Breast epithelium (tissue), 3 donors: ENCODE data around the gene SMARCAL1.

Source experiments
- POLR2A ChIP-seq: fragments of 450-650 bp; IDR thresholded peaks from one replicate; pipeline ENCODE4 v1.6.1; 2016; ENCODE audit warnings: antibody characterized with exemption, mild to moderate bottlenecking, moderate library complexity
- POLR2AphosphoS5 ChIP-seq, 3 donors: sonication (generic); formaldehyde crosslinking; IDR thresholded peaks; one replicate each; pipeline ENCODE4 v1.6.1; 2017; ENCODE audit warnings: antibody characterized with exemption in 3 of 3
- TF ChIP-seq, protein P1 (sequence below), 3 donors: fragments of 450-650 bp; IDR thresholded peaks; one replicate each; pipeline ENCODE4 v1.5.1; 2016 to 2017; ENCODE audit warnings: antibody characterized with exemption in 3 of 3, mild to moderate bottlenecking in 3 of 3, moderate library complexity in 3 of 3

DNA sequence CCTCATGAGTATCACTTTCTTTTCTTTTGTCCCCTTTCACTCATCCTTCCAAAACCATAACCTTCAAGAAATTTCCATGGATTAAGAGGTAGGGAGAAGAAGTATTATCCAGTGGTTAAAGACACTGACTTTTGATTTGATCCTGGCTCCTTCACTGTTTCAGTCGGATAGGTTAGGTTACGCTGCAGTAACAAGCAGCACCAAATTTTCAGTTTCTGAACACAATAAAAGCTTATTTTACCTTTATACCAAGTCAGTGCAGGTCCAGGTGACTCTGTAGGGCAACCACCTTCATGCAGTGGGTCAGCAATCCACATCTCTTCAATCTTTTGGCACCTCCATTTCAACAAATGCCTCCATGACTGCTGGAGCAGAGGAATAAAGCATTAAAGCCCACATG is 25.0 kb upstream of the SMARCAL1 start:
- TF ChIP-seq, protein P1, sequence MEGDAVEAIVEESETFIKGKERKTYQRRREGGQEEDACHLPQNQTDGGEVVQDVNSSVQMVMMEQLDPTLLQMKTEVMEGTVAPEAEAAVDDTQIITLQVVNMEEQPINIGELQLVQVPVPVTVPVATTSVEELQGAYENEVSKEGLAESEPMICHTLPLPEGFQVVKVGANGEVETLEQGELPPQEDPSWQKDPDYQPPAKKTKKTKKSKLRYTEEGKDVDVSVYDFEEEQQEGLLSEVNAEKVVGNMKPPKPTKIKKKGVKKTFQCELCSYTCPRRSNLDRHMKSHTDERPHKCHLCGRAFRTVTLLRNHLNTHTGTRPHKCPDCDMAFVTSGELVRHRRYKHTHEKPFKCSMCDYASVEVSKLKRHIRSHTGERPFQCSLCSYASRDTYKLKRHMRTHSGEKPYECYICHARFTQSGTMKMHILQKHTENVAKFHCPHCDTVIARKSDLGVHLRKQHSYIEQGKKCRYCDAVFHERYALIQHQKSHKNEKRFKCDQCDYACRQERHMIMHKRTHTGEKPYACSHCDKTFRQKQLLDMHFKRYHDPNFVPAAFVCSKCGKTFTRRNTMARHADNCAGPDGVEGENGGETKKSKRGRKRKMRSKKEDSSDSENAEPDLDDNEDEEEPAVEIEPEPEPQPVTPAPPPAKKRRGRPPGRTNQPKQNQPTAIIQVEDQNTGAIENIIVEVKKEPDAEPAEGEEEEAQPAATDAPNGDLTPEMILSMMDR (IDR thresholded peaks at IDR 0.05) = no peak
- no peak for TF ChIP-seq POLR2A
- no peak for TF ChIP-seq POLR2AphosphoS5 (IDR thresholded peaks at IDR 0.05)
